Measurements from ENCODE around the gene B4GALT3. TPM values are rescaled to one million over a fixed set of nuclear protein-coding genes. Genes with fewer than 3 reads are reported as not detected.

B4GALT3 gene
- total and polyA plus RNA-seq, 9 of the 15 experiments (the other 6 are each of a cell fraction or from before 2014, with no cell fraction given), result 31.2 to 103 (median 46.1) TPM

DNA sequence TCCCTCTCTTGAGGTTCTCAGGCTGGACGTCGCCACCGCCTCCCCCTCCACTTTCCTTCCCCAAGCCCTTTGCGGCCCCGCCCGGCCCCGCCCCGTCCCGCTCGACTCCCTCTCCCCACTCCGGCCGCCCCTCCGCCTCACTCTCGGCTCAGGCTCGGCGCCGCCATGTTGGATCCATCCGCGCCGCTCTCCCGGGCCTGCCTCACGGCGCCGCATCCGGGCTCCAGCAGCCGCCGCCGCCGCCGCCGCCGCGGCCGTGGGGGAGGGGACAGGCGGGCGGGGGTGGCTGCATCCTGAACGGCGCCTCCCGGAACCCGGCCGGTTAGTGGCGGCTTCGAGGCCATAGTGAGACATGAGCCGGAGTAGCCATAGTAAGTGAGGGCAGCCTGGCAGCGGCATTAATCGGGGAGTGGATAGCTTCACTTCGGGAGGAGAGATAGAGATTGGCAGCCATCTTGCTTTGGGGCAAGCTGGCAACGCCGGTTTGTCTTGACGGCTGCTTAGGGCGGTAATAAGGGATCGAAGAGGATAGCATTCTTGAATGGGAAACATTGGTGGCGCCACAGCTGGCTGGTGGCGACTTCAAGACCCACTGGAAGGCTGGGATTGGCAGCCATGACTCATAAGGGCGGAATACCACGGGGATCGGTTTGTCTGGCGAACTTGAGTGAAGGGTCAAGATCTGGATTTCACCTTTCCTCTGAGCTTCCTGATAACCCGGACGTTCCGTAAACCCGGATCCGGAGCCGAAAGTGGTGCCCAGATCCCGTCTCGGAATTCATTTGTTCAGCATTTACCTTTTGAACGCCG, 44.7 kb downstream of the B4GALT3 start, which contains the start of gene DEDD (continued):
- no peak for TF ChIP-seq ZNF324 (CRISPR knock-in tag; IDR thresholded peaks at IDR 0.05)
- TF ChIP-seq MAZ (CRISPR knock-in tag; conservative IDR thresholded peaks at IDR 0.05 in 1 of 2, IDR thresholded peaks at IDR 0.05 in 1 of 2), result peak in 1 of 2 experiments; percentile 98; a peak in 3 of 4 replicates
- TF ChIP-seq POLR2A (conservative IDR thresholded peaks at IDR 0.05), result peak; percentile 65
- peak; percentile 77 for TF ChIP-seq ZFX (CRISPR knock-in tag; IDR thresholded peaks at IDR 0.05)
- TF ChIP-seq PBX2 (CRISPR knock-in tag; IDR thresholded peaks at IDR 0.05; ENCODE audit: low read depth), result peak; percentile 29; the same call in 1 of the 2 replicates
- no peak for TF ChIP-seq PBX2 (tag; conservative IDR thresholded peaks at IDR 0.05; ENCODE audit: low read depth)
- no peak for TF ChIP-seq TSHZ1 (CRISPR knock-in tag; IDR thresholded peaks at IDR 0.05)
- TF ChIP-seq, protein P1, sequence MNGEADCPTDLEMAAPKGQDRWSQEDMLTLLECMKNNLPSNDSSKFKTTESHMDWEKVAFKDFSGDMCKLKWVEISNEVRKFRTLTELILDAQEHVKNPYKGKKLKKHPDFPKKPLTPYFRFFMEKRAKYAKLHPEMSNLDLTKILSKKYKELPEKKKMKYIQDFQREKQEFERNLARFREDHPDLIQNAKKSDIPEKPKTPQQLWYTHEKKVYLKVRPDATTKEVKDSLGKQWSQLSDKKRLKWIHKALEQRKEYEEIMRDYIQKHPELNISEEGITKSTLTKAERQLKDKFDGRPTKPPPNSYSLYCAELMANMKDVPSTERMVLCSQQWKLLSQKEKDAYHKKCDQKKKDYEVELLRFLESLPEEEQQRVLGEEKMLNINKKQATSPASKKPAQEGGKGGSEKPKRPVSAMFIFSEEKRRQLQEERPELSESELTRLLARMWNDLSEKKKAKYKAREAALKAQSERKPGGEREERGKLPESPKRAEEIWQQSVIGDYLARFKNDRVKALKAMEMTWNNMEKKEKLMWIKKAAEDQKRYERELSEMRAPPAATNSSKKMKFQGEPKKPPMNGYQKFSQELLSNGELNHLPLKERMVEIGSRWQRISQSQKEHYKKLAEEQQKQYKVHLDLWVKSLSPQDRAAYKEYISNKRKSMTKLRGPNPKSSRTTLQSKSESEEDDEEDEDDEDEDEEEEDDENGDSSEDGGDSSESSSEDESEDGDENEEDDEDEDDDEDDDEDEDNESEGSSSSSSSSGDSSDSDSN (IDR thresholded peaks at IDR 0.05; ENCODE audit: borderline replicate concordance in 1 of 2, low read depth in 2 of 2, low read length in 2 of 2), result peak; percentile 15 to 26; a peak in 1 of 4 replicates
- no peak for TF ChIP-seq ZBED1 (IDR thresholded peaks at IDR 0.05)
- TF ChIP-seq, protein P2, sequence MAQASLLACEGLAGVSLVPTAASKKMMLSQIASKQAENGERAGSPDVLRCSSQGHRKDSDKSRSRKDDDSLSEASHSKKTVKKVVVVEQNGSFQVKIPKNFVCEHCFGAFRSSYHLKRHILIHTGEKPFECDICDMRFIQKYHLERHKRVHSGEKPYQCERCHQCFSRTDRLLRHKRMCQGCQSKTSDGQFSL (CRISPR knock-in tag; IDR thresholded peaks at IDR 0.05), result no peak
- TF ChIP-seq, protein P2 (tag; IDR thresholded peaks at IDR 0.05), result peak in 1 of 2 experiments; percentile 15; a peak in 1 of 4 replicates

Measured in K562 (cell line).